ENCODE data around the gene LRP3.
A peak's percentile ranks its signal among the peaks of the same experiment; 100 is the strongest.
"Not testable (repeated sequence)": the region's sequence is repeated elsewhere in the genome, so short reads cannot be mapped to it uniquely, and the experiment has no call there.

The LRP3 gene

DNA sequence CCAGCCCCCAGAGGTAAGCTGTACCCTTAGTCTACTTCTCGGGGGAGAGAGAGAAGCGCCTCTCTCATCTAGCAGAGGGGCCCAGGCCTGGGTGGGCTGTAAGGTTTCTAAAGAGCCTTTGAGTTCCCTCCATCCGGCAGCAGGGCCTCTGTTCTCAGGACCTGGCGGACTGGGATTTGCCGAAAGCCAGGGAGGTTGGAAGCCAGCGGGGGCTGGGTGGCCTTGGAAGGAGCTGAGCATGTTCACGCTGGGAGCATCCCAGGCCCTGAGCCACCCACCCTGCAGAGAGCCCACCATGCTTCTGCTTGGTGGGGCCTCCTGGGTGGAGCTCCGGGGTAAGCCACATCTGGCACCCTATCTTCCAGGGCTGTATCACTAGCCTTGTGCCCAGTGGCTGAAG, 23.8 kb downstream of the LRP3 start:
- DNase-seq (ENCODE audit: low read depth): no peak

DNA sequence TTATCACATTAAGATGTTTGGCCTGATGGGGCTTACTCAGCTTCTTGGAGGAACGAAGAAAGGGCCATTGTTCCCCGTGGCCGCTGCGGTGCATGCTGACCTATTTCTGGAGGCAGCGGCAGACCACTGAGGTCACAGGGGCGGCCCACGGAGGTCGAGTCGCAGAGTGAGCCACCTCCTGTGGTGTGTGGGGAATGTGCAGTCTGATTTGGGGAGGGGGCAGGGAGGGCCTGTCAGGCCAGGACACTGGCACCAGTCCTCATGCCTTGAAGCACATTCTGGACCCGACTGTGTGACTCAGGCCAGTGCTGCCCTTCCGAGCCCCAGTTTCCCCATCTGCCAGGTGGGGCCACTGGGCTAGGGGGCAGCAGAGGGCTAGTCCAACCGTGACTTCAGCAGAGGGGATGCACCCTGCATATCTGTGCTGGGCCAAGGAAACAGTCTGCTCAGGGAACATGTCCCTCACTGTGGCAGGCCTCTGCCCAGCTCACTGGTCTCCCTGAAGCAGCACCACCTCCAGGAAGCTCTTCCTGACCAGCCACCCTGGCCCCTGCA, 25.2 kb downstream of the LRP3 start:
- no peak for DNase-seq (ENCODE audit: low read depth)

DNA sequence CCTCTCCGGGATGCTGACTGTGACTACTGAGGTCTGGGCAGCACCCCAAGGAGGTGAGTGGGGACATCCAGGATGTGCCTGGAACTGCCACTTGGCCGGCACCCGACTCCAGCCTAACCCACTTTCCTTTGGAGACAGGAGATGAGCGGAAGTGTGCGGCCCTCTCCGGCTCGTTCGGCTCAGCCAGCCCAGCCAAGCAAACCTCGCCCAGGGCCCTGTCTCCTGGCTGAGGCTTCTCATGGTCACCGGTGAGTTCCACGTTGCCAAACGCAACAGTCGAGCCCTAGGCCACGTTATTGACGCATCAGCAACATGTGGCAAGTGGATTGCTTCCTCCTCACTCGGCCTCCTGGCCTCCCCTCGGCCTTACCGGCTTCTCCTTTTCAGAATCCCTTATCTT, 26.0 kb downstream of the LRP3 start:
- DNase-seq (ENCODE audit: low read depth): no peak

DNA sequence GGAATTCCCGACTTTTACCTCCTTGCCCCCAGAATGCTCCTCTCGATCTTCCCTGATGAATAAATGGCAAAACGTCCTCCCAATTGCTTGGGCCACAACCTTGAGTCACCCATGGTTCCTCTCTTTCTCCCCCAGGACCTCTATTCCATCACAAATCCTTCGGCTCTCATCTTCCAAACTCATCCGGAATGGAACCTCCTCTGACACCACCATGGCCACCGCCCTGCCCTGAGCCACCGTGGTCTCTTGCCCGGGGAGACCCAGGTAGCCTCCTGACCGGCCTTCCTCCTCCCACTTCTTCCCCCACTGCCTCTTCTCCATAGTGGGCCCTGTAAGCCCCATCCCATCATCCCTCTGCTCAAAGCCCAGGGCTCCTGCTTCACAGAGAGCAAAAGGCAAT, 26.6 kb downstream of the LRP3 start:
- no peak for DNase-seq (ENCODE audit: low read depth)

DNA sequence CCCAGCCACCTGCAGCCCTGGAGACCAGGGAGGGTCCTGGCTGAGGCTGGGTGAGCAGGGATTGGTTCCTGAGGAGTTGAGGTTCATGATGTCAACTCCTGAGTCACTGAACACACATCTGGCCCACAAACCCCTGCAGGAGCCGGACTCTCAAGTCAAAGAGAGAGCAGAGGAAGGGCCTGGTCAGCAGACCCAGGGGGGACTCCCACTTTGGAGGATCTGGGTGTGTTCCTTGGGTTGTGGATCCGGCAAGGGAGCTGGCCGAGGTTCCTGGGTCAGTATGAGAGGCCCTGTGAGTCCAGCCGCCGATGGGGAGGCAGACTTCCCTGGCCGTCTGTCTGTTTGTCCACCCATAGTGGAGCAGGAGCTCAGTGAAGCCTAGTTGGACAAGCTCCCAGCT, 27.5 kb downstream of the LRP3 start:
- no peak for DNase-seq (ENCODE audit: low read depth)

DNA sequence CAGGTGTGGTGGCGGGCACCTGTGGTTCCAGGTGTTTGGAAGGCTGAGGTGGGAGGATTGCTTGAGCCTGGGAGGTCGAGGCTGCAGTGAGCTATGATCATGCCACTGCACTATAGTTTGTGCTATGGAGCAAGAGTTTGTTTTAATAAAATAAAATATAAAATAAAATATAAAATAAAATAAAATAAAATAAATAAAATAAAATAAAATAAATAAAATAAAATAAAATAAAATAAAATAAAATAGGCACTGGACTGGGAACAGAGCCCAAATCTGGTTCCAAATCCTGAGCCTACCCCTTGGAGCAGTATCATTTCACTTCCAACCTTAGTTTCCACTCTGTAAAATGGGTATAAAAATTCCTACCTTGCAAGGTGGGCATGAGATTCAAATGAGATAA, 28.1 kb downstream of the LRP3 start:
- not testable (repeated sequence) for DNase-seq (ENCODE audit: low read depth)

DNA sequence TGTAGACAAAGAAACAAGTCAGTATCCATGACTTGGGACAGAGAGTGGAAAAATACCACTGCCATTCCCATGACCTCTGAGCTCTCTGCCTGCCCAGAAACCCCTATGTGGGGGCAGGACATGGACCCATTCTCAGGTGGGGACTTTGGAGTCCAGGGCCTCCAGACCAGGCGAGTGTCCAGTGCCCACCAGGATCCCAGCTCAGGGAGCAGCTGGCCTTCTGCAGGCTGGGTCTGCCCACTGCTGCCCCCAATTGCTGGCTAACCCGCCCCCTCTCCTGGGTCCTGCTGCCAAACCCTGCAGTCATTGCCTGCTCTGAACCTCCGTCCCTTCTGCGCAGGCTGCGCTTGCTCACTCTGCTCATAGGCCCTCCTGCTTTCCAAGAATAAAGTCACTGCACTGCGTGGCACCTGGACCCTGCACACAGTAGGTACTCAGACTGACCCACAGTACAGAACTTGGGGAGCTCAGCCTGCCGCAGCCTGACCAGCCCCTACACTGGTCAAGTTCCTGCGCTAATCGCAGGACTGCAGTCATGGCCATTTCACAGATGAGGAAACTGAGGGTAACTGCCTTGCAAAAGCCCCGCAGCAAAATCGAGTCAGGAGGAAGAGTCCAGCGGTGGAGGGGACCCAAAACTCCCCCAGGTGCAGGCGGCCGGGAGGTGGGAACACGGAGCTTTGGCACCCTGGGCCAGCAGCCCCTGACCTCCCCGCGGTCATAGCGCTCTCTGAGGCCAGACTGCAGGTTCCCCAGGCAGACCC, 30.7 kb downstream of the LRP3 start:
- DNase-seq (ENCODE audit: low read depth): no peak

DNA sequence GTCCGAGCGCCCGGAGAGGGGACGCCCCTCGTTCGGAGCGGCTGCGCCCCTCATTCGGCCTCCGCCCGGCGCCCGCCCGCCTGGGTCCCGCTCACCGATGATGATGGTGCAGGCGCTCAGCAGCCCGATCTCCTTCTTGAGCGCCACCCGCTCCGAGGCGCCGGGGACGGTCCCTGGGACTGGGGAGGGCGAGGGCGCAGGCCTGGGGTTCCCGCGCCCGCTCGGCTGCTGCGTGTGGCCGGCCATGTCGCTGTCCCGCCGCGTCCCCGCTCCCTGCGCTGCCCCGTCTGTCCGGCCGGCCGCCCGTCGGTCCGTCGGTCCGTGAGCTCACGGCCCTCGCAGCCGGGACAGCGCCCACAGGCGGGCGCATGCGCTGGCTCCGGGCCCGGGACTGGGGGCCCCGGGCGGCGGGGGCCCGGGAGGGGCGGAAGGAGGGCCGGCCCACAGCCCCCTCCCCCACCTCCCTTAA, 31.4 kb downstream of the LRP3 start, which contains the start of gene SLC7A10:
Gene SLC7A10, minus strand, starts transcription at position 393 of the 469 bp plus-strand sequence. Its CDS starts 147 bp downstream, at position 246.
- DNase-seq (ENCODE audit: low read depth): no peak

DNA sequence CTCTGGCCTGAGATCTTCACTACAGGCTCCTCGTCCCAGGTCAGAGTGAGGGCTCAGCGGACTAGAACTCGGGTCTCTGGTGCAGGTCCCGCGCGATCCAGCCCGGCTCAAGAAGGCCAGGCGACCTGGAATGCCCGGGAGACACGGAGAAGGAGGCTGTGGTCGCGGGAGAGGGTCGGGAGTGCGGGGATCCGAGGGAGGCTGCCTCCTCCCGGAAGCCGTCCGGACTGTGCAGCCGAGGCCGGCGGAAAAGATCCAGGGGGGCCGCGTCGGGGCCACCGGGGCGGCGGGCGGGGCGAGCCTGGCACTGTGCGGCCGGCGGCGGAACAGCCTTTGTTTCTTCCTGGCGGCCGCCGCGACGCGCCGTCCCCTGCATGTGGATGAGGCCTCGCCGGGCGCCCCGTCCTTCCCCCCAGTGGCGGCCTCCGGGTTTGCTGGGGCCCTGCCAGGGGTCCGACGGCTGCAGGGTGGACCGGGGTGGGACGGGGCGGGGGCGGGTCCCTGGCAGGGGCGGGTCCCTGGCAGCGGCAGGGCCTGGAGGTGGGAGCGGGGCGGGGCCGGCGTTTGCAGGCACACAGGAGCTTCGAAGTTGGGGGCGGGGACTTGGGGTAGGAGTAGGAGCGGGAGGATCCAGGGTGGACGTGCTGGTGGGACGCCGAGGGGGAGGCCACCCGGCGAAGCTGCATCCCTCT, 32.6 kb downstream of the LRP3 start:
- DNase-seq (ENCODE audit: low read depth): no peak

DNA sequence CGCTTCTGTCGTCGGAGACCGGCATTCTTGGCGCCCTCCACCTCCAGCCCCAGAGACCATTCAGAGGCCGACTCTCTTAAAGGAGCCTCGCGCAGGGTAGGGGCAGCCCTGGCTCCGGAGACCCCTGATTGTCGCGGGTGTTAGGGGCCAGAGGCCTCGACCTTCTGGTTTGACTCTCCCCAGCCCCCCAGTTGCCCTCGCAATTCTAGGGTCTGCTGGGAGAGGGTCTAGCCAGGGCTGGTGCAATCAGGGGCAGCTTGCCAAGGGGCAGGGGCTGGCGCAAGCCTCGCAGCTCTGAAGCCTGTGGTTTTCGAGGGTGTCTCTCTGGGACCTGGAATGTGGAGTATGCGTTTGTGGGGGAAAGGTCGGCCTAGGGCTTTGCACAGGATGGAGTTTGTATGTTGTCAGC, 33.1 kb downstream of the LRP3 start:
- no peak for DNase-seq (ENCODE audit: low read depth)

DNA sequence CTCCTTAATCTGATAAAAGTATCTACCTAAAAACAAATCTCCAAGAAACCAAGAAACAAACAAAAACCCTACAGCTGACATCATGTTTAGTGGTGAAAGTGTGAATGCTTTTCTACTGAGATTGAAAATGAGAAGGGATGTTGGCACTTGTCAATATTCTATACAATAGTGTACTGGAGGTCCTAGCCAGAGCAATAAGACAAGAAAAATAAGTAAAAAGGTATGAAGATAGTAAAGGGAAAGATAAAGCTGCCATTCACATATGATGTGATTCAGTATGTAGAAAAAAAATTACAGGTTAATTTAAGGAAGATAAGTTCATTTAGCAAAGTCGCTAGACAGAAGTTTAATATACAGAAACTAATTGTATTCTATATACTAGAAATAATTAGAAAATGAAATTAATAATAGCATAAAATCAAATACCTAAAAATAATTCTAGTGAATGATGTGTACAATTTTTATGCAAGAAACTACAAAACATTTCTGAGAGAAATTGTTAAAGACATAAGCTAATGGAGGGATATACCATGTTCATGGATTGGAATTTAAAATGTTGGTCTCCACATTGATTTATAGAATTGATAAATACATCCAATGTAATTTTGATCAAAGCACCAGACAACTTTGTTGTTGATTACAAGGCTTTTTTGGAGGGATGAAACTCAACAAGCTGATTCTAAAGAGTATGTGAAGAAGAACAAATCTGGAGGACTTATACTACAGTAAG, 33.9 kb downstream of the LRP3 start:
- no peak for DNase-seq (ENCODE audit: low read depth)

DNA sequence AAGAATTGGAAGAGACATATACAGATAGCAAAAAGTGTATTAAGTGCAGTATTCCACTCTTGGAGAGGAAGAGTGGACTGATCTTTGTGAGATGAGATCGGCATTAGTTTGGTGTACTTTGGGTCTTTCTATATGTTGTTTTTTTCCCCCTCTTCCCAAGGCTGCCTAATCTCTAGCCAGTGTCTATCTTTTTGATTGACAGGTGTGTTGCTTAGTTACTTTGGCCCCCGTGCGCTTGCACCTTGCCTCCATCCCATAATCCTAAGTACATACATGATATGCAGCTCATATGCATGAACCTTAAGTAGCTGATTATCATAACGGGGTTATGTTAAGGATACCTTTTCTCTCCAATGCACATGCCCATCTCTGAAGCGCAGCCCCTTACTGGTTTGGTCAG, 35.8 kb downstream of the LRP3 start:
- DNase-seq (ENCODE audit: low read depth): no peak

DNA sequence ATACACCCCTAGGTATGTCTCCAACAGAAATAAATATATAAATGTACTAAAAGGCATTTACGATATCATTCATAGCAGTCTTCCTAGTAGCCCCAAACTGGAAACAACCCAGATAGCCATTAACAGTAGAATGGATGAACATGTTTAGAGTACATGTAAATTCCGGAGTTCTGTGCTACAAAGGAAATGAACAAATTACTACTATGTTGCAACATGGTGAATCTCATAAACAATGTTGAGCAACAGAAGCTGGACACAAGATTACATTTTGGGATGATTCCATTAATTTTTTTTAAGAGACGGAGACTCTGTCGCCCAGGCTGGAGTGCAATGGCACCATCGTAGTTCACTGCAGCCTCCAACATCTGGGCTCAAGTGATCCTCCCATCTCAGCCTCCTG, 37.4 kb downstream of the LRP3 start:
- DNase-seq (ENCODE audit: low read depth): no peak

DNA sequence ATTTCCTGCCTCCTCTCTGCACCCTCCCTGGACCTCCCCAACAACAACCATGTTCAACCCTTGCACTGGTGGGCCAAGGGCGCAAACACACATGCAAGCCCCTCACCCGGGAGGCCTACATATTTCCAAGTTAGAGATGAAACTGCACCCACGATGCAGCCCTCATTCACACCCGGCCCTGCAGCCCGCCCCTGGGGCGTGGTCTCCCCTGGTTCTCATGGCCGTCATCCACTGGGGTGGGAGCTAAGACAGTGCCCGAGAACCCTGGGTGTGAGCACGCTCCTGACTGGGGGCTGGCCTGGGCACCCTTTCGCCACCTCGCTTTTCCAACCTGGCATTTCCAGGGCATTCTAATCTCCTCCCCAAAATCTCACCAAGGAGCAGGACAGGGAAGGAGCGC, 38.5 kb downstream of the LRP3 start:
- no peak for DNase-seq (ENCODE audit: low read depth)

DNA sequence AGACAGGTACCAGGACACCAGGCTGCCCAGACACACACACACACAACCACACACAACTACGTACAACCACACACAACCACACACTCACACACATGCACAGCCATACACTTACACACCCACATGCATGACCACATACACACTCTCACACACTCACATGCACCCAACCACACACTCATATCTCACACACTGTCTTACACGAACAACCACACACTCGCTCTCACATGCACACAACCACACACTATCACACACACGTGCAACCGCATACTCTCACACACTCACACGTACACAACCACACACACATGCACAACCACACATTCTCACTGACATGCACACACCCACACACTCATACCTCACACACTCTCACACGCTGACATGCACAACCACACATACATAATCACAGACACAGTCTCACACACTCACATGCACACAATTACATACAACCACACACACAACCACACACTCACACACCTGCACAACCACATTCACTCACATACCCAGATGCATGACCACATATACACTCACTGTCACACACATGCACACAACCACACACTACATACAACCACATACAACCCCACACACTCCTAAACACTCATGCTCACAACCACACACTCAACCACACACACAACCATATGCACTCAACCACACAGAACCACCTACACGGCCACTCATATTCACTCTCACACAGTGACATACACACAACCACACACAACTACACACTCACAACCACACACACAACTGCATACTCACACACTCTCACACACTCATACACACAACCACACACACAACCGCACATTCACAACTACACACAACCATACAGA, 39.1 kb downstream of the LRP3 start:
- no peak for DNase-seq (ENCODE audit: low read depth)

DNA sequence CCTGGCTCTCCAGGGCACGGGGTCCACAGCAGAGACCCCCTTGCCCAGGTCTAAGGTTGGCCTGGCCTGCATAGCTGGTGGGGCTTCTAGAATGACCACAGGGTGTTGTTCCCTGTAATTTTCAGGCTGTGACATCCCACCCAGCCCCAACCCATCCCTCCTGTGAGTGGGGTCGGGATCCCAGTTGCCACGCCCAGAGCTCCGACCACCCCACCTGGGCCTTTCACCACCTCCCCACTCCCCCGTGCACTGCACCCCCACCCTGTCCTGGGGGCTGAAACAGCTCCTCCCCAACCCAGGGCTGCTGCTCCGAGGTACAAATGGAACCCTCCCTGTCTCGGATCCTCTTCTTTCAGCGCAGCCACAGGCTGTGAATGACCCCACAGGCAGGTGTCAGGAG, 40.0 kb downstream of the LRP3 start:
- no peak for DNase-seq (ENCODE audit: low read depth)

DNA sequence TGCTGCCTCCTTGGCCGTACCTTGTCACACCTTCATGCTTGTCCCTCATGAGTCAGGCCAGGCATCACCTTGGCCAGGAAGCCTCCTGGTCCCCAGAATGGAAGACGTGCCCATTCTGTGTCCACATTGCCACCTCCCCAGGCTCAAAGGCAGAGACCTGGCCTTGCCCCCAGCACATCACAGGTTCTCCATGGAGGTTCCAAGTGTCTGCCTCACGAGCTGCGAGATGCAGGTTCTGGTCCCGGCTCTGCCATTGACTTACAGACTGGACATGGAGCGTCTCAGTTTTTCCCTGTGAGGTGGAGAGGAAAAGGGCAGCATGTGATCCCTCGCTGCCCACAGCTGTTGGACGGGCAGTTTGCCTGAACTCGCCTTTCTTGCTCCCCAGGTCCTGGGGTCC, 40.6 kb downstream of the LRP3 start:
- no peak for DNase-seq (ENCODE audit: low read depth)

DNA sequence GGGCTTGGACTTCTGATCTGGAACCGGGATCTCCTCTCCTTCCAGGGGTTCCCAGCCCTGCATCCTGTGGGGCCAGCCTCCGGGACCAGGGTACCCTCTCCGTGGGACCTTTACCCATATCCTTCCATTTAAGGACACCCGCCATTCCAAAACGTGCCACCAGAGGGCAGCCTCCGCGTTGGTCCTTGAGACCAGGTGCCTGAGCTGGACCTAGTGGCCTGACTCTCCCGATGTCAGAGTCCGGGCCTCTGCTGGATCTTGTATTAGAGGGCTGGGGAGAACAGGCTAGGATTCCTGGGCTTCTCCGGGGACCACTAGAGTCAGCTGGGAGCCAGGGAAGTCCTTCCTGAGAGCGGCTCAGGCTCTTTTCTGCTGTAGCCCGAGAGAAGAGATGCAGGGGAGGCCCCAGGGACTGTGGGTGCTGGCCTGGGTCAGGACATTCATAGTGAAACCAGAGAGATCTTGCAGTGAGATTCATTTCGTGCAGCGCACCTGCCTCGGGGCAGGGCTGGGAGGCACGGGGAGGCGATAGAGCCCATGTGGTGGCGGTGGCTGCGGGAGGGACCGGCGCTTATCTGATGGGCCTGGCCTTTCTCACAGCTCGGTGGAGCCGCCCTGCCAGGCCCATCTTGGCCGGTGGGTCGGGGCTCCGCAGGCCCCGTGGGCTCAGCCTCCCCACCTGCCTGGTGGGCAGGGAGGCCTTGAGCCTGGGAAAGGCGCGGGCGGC, 41.3 kb downstream of the LRP3 start:
- DNase-seq (ENCODE audit: low read depth): peak; percentile 63

DNA sequence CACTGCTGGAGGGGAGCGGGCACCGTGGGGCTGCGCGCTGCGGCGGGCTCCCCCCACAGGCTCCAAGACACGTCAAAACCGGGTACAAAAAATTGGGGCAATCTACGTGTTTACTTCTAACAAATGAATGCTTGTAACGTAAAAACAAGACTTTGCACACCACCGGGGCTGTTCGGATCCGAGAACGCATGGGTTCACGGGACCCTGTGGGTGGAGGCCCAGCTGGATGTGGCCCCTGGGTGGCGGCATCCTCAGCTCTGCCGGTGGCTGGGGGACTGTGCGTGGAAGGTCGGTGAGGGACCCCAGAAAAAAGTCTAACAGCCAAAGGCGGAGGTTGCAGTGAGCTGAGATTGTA, 41.8 kb downstream of the LRP3 start:
- DNase-seq (ENCODE audit: low read depth): no peak

DNA sequence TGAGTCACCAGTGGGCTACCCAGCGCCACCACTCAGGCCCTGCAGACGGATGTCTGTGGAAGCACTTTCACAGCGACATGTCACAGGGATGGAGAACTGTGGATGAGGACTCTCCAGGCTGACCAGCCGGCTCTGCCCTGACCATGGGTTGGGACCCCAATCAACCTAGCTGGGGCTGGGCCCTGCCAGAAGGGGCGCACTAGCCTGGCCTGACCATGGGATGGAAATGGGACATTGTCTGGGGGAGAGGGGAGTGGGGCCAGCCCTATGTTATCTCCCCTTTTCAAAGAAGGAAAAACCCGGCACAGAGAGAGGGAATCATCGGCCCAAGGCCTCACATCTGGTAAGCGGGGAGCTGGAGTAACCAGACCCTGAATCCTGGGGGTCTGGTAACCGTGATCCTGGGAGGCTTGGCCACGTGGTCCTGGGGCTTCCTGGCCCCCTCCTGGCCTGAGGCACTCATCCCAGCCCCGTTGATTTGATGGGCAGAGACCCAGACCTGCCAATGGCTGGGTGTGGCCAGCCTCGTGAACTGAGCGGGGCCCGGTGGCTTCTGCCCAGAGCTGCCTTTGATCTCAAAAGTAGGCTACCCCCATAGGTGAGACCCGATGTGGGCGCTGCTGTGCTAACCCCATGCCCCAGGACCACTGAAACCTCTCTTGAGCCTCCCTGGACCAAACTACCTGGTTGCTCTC, 42.7 kb downstream of the LRP3 start:
- no peak for DNase-seq (ENCODE audit: low read depth)
